Measurements from ENCODE around the gene ZNF600. TPM values are rescaled to one million over a fixed set of nuclear protein-coding genes. Genes with fewer than 3 reads are reported as not detected.
A peak's percentile ranks its signal among the peaks of the same experiment; 100 is the strongest.
"Not testable (repeated sequence)": the region's sequence is repeated elsewhere in the genome, so short reads cannot be mapped to it uniquely, and the experiment has no call there.

Gene ZNF600
- total and polyA plus RNA-seq, 7 donors: 1.8 to 9.4 (median 6.8) TPM

DNA sequence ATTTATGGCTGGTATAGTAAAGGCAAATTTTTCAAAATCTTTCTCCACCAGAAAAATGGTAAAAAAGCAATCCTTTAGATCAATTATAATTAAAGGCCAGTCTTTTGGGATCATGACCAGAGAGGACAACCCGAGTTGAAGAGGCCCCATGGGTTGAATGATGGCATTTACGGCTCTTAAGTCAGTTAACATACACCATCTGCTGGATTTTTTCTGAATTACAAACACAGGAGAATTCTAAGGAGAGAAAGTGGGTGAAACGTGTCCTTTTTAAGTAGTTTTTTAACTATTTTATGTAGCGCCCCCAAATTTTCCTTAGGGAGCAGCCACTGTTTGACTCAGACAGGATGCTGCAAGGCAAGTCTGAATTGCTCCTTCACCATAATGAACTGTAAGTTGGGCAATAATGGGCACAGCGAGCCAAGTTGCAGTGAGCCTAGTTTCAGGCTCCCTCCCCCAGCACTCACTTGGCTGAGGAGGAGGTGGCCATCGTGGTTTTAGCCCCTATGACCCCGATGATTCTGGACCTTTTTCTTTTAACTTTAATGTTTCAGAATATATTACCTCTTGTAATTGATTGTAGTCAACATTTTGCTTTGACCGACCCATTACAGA lies 38.1 kb downstream of the ZNF600 start:
- Histone ChIP-seq H3K27ac (no peak overlapping the region), H3K4me1 (peaks cover 0 to 5% (median 1%) of the 10 kb centered on the region in 4 donors), H3K36me3 (no peaks in the 10 kb centered on the region), H3K27me3 (no peaks in the 10 kb centered on the region), H3K4me3 (no peak overlapping the region), H3K9me3 (no peaks in the 10 kb centered on the region)
- WGBS, 2 donors: 39 to 43% methylated on average over 8 of the region's 8 CpGs
- intact Hi-C loops (cut with DNase I): loop anchor here (5.0 kb wide), 1 partner anchor 501 kb away; no protein-coding TSS in a partner anchor
- no peak for DNase-seq
- TF ChIP-seq POLR2AphosphoS5 (IDR thresholded peaks at IDR 0.05) (no peak), POLR2A (IDR thresholded peaks at IDR 0.05) (no peak)
- TF ChIP-seq, protein P1, sequence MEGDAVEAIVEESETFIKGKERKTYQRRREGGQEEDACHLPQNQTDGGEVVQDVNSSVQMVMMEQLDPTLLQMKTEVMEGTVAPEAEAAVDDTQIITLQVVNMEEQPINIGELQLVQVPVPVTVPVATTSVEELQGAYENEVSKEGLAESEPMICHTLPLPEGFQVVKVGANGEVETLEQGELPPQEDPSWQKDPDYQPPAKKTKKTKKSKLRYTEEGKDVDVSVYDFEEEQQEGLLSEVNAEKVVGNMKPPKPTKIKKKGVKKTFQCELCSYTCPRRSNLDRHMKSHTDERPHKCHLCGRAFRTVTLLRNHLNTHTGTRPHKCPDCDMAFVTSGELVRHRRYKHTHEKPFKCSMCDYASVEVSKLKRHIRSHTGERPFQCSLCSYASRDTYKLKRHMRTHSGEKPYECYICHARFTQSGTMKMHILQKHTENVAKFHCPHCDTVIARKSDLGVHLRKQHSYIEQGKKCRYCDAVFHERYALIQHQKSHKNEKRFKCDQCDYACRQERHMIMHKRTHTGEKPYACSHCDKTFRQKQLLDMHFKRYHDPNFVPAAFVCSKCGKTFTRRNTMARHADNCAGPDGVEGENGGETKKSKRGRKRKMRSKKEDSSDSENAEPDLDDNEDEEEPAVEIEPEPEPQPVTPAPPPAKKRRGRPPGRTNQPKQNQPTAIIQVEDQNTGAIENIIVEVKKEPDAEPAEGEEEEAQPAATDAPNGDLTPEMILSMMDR (IDR thresholded peaks at IDR 0.05): peak in 3 of 4 experiments; percentile 39 to 41 (median 41)

DNA sequence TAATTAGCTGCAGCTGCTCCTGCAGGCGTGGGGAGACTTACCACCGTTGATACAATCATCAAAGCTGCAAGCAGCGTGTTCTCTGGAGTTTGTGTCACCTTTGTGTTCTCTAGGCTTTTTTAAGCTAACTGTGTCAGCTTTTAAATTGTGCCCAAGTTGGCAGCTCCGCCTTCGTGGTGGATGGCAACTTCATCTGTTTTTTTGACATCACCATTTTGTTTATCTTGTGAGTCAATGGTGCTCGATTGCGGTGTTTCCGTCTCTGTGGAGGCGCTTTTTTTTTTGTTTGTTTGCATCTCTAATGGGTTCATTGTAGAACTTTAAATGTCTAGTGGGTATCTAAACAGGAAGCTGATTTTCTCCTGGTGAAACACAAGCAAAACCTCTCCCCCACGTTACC lies 40.7 kb downstream of the ZNF600 start:
- intact Hi-C loops (cut with DNase I): loop anchor here (5.0 kb wide), 1 partner anchor 499 kb away; no protein-coding TSS in a partner anchor
- H3K27ac ChIP-seq, H3K36me3 ChIP-seq, DNase-seq, H3K27me3 ChIP-seq, H3K4me3 ChIP-seq, H3K4me1 ChIP-seq, H3K9me3 ChIP-seq: not testable (repeated sequence)
- WGBS, 2 donors: 60 to 67% methylated on average over 10 of the region's 10 CpGs

DNA sequence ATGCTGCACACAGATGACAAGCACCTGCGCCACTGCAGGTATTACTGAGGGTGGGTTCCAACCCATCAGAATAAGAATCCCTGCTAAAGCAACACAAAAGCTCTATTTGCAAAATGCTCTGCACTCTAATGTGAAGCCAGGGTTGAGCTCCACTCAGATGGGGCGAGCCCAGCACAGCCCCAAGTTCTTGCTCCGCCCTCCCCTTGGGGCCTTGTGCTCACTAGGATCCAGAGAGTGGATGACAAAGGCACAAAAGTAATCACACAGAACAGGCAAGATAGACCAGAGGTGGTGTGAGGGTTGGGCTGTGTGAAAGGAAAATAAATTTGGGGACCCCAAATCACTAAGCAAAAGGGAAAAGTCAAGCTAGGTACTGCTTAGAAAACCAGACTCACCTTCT lies 43.5 kb downstream of the ZNF600 start:
- peaks cover 0 to 7% (median 0%) of the 10 kb centered on the region in 3 donors for H3K27me3 ChIP-seq
- no peaks in the 10 kb centered on the region for H3K9me3 ChIP-seq
- intact Hi-C loops (cut with DNase I): no loop called here
- no peaks in the 10 kb centered on the region for H3K4me1 ChIP-seq
- WGBS, 2 donors: 92 to 94% methylated on average over 3 of the region's 3 CpGs
- H3K4me3 ChIP-seq: no peak overlapping the region
- H3K36me3 ChIP-seq: no peaks in the 10 kb centered on the region
- TF ChIP-seq POLR2AphosphoS5 (IDR thresholded peaks at IDR 0.05) (no peak), POLR2A (IDR thresholded peaks at IDR 0.05) (no peak), EP300 (IDR thresholded peaks at IDR 0.05) (no peak)
- TF ChIP-seq, protein P1 (IDR thresholded peaks at IDR 0.05): no peak
- H3K27ac ChIP-seq: no peak overlapping the region
- no peak for DNase-seq

DNA sequence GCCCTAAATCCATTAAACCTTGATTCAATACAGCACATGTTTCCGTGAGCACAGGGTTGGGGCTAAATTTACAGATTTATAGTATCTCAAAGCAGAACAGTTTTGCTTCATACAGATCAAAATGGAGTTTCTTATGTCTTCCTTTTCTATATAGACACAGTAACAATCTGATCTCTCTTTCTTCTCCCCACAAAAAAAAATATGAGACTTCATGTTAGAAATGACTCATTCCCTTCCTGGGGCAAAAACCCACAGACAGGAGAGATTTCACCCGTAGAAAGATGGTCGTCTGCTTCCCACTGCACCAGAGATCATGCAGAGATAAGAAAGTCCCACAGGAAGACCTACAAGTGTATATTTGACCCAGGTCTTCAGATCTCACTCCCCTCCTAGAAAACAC lies 44.1 kb downstream of the ZNF600 start:
- Histone ChIP-seq H3K4me3 (no peak overlapping the region), H3K27ac (no peak overlapping the region), H3K27me3 (peaks cover 0 to 7% (median 0%) of the 10 kb centered on the region in 3 donors), H3K9me3 (no peaks in the 10 kb centered on the region), H3K4me1 (no peaks in the 10 kb centered on the region), H3K36me3 (no peaks in the 10 kb centered on the region)
- TF ChIP-seq, protein P1 (IDR thresholded peaks at IDR 0.05): no peak
- TF ChIP-seq POLR2AphosphoS5 (IDR thresholded peaks at IDR 0.05): no peak
- no peak for TF ChIP-seq EP300 (IDR thresholded peaks at IDR 0.05)
- TF ChIP-seq POLR2A (IDR thresholded peaks at IDR 0.05): no peak
- no peak for DNase-seq
- intact Hi-C loops (cut with DNase I): no loop called here
- WGBS, 2 donors: 42 to 76% methylated on average over 3 of the region's 3 CpGs

DNA sequence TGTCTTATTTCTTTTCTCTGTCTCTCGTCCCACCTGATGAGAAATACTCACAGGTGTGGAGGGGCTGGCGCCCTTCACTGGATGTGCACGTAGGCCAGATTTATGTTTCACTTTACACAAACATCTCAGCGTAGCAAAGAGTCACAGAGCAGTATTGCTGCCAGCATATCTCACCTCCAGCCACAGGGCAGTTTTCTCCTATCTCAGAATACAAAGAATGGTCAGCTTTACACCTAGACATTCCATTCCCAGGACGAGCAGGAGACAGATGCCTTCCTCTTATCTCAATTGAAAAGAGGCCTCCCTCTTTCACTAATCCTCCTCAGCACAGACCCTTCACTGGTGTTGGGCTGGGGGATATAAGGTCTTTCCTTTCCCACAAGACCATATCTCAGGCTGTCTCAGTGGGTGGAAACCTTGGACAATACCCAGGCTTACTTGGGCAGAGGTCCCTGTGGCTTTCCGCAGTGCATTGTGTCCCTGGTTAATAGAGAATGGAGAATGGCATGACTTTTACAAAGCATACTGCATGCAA lies 44.6 kb downstream of the ZNF600 start:
- Histone ChIP-seq H3K4me1 (no peaks in the 10 kb centered on the region), H3K27ac (no peak overlapping the region), H3K9me3 (no peaks in the 10 kb centered on the region), H3K27me3 (peaks cover 0 to 7% (median 0%) of the 10 kb centered on the region in 3 donors), H3K36me3 (no peaks in the 10 kb centered on the region), H3K4me3 (no peak overlapping the region)
- intact Hi-C loops (cut with DNase I): no loop called here
- WGBS, 2 donors: 75 to 83% methylated on average over 6 of the region's 6 CpGs
- DNase-seq: no peak
- no peak for TF ChIP-seq POLR2AphosphoS5 (IDR thresholded peaks at IDR 0.05)
- TF ChIP-seq POLR2A (IDR thresholded peaks at IDR 0.05): no peak
- TF ChIP-seq EP300 (IDR thresholded peaks at IDR 0.05): no peak
- TF ChIP-seq, protein P1 (IDR thresholded peaks at IDR 0.05): no peak

DNA sequence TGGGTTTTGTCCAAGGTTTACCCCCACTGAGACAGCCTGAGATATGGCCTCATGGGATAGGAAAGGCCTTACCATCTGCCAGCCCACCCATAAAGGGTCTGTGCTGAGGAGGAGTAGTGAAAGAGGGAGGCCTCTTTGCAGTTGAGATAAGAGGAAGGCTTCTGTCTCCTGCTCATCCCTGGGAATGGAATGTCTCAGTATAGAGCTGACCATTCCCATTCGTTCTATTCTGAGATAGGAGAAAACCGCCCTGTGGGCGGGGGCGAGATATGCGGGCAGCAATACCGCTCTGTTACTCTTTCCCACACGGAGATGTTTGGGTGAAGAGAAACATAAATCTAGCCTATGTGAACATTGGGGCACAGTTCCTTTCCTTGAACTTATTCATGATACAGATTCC lies 45.2 kb downstream of the ZNF600 start:
- H3K4me3 ChIP-seq; H3K36me3 ChIP-seq; H3K27ac ChIP-seq; H3K9me3 ChIP-seq; H3K4me1 ChIP-seq; DNase-seq; H3K27me3 ChIP-seq; intact Hi-C loops (cut with DNase I): not testable (repeated sequence)
- 82 to 86% methylated on average over 7 of the region's 7 CpGs for WGBS, 2 donors
